ENCODE results near the gene BNIP2.

GRCh38 chr15:59680870-59681269, 8.2 kb downstream of the BNIP2 start:
- TF ChIP-seq, protein P1, sequence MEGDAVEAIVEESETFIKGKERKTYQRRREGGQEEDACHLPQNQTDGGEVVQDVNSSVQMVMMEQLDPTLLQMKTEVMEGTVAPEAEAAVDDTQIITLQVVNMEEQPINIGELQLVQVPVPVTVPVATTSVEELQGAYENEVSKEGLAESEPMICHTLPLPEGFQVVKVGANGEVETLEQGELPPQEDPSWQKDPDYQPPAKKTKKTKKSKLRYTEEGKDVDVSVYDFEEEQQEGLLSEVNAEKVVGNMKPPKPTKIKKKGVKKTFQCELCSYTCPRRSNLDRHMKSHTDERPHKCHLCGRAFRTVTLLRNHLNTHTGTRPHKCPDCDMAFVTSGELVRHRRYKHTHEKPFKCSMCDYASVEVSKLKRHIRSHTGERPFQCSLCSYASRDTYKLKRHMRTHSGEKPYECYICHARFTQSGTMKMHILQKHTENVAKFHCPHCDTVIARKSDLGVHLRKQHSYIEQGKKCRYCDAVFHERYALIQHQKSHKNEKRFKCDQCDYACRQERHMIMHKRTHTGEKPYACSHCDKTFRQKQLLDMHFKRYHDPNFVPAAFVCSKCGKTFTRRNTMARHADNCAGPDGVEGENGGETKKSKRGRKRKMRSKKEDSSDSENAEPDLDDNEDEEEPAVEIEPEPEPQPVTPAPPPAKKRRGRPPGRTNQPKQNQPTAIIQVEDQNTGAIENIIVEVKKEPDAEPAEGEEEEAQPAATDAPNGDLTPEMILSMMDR (IDR thresholded peaks at IDR 0.05) = no peak
- TF ChIP-seq POLR2A (IDR thresholded peaks at IDR 0.05) = no peak

All from prostate gland (tissue), 2 donors.